SK-N-SH treated with all-trans-retinoic acid at 6 μM for 48 hours (cell line): ENCODE results near the gene SLFNL1.

ENCODE experiments used
- CSRNP3 ChIP-seq: fragments of 250-450 bp; sonication (Bioruptor Pico); IDR thresholded peaks from 2 replicates; pipeline ENCODE4 v1.5.1; 2021; ENCODE audit warnings: mild to moderate bottlenecking, moderate library complexity
- TCF4 ChIP-seq: fragments of 250-450 bp; sonication (Bioruptor Pico); IDR thresholded peaks from 2 replicates; pipeline ENCODE4 v1.8.0; 2021; ENCODE audit warnings: mild to moderate bottlenecking, moderate library complexity, borderline replicate concordance

DNA sequence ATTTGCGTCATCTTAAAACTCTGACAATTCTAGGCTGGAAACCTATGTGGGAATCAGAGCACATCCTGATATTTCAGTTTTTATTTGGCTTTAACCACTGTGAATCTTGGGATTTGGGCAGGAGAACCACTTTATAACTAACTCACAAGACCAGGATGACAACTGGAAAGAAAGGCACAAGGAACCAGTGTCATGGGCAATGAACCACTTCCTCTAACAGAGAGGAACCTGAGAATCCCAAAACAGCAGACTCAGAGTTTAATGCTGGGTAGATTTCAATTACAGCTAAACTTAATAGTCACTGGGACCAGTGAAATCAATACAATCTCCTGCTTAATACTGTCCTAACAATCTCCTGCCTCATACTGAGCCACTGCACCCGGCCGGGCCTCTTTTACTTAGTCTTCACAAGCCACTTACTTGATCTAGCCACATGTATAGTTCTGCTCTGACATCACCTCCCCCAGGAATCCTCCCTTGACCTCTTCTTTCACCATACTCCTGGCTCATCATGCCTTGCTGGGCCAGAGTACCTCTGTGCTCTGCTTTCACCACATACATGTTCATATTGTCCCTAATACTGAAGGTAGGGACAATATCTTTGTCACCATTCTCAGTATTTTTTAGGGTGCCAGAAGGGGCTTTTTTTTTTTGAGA, 20.2 kb upstream of the SLFNL1 start:
- TF ChIP-seq CSRNP3 (CRISPR knock-in tag) (no peak), TCF4 (CRISPR knock-in tag) (no peak)
